ENCODE measurements around the gene STK32B.

STK32B gene

DNA sequence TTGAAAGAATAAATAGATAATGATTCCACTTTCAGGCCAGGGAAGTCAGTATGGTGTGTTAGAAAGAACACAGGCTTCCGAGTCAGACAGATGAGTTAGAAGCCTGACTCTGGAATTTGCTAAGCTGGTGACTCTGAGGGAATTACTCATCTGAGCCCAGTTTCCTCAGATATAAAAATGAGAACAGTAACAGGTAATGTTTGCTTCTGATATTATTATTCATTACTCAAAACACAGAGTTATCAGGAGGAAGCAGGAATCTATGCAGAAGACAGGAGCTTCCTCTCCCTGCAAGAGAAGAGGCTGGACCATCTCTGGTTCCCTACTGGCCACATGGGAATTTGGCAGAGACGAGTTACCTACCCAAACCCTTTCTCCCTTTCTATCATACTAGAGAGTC is 494.0 kb downstream of the STK32B start:
- Histone ChIP-seq H3K36me3 (no peaks in the 10 kb centered on the region), H3K9me3 (no peaks in the 10 kb centered on the region), H3K27me3 (peaks cover 12% of the 10 kb centered on the region; the same call in 1 of the 2 replicates), H3K4me1 (no peaks in the 10 kb centered on the region), H3K4me3 (ENCODE audit: low read depth, low read length) (no peak overlapping the region)
- TF ChIP-seq, protein P1, sequence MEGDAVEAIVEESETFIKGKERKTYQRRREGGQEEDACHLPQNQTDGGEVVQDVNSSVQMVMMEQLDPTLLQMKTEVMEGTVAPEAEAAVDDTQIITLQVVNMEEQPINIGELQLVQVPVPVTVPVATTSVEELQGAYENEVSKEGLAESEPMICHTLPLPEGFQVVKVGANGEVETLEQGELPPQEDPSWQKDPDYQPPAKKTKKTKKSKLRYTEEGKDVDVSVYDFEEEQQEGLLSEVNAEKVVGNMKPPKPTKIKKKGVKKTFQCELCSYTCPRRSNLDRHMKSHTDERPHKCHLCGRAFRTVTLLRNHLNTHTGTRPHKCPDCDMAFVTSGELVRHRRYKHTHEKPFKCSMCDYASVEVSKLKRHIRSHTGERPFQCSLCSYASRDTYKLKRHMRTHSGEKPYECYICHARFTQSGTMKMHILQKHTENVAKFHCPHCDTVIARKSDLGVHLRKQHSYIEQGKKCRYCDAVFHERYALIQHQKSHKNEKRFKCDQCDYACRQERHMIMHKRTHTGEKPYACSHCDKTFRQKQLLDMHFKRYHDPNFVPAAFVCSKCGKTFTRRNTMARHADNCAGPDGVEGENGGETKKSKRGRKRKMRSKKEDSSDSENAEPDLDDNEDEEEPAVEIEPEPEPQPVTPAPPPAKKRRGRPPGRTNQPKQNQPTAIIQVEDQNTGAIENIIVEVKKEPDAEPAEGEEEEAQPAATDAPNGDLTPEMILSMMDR (IDR thresholded peaks at IDR 0.05; ENCODE audit: low read depth, low read length), result no peak
- no peak for DNase-seq

GRCh38 chr4:5547651-5548249 is 496.5 kb downstream of the STK32B start:
- H3K36me3 ChIP-seq, result no peaks in the 10 kb centered on the region
- TF ChIP-seq, protein P1 (IDR thresholded peaks at IDR 0.05; ENCODE audit: low read depth, low read length), result no peak
- H3K9me3 ChIP-seq, result no peaks in the 10 kb centered on the region
- H3K27me3 ChIP-seq, result no peaks in the 10 kb centered on the region; the same call in 1 of the 2 replicates
- H3K4me3 ChIP-seq (ENCODE audit: low read depth, low read length), result no peak overlapping the region
- no peaks in the 10 kb centered on the region; the same call in 1 of the 2 replicates for H3K4me1 ChIP-seq
- no peak for DNase-seq

All from BE2C (cell line).